Fibroblast of villous mesenchyme (primary cell): ENCODE data around the gene NHS. TPM values are rescaled to one million over a fixed set of nuclear protein-coding genes. Genes with fewer than 3 reads are reported as not detected.

ENCODE experiments used
- DNase-seq: peaks from one replicate; pipeline ENCODE4 v3.0.0-alpha.2; 2010; ENCODE audit warnings: low read depth
- H3K4me3 ChIP-seq: 2 replicates; pipeline ENCODE4 v1.5.1; 2011; ENCODE audit warnings: low read depth, mild to moderate bottlenecking, low read length
- total RNA-seq: library from RNA; depleted of rRNA; stranded (reverse); fragments of >200 nt; gene quantifications from 2 replicates; pipeline ENCODE4 v1.2.3, GENCODE V29; 2012
- TF ChIP-seq, protein P1 (sequence below): IDR thresholded peaks from 2 replicates; pipeline ENCODE4 v1.5.1; 2012; ENCODE audit warnings: low read depth, mild to moderate bottlenecking, low read length; ENCODE audit not compliant: insufficient read depth

NHS gene
- total RNA-seq: 2.6 and 5.2 TPM in 2 replicates

DNA sequence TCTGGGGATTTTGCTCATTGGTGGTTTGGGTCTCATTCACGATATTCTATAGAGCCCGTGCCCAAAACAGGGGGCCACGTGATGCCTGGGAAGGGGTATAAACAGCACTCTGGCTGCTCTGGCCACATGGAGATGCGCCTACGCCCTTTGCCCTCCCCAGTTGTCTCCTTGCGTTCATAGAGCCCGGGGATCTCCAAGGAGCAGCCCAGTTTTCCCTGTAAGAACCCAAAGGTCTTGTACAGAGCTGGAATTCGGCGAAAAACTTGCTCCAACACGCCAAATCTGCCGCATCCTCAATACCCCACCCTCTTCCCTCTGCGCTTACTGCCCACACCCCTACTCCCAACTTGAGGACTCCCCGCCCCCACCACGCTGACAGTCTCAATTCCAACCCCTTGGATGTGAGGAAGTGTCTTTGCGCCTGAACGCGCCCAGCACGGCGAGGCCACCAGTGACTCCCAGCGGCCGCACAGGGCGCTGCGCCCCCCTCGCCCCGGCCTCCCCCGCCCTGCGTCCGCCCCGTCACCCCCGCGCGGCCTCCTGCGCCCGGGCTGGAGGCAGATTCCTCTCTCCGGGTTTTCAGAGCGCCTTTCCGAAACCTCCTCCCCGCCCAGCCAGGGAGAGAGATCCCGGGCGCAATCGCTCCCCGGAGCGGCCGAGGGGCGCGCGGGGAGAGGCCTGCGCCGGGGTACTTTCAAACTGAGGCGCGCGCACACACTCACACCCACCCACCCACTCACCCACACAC lies at the start of gene NHS:
NHS (plus strand) TSS at position 582 of the 748 bp plus-strand sequence. CDS start 558 bp downstream, outside the sequence.
- H3K4me3 ChIP-seq: peak within 1 kb of the TSS; percentile 55
- DNase-seq: peak; percentile 59
- TF ChIP-seq, protein P1, sequence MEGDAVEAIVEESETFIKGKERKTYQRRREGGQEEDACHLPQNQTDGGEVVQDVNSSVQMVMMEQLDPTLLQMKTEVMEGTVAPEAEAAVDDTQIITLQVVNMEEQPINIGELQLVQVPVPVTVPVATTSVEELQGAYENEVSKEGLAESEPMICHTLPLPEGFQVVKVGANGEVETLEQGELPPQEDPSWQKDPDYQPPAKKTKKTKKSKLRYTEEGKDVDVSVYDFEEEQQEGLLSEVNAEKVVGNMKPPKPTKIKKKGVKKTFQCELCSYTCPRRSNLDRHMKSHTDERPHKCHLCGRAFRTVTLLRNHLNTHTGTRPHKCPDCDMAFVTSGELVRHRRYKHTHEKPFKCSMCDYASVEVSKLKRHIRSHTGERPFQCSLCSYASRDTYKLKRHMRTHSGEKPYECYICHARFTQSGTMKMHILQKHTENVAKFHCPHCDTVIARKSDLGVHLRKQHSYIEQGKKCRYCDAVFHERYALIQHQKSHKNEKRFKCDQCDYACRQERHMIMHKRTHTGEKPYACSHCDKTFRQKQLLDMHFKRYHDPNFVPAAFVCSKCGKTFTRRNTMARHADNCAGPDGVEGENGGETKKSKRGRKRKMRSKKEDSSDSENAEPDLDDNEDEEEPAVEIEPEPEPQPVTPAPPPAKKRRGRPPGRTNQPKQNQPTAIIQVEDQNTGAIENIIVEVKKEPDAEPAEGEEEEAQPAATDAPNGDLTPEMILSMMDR: peak; percentile 28

- DNase-seq: no peak
- H3K4me3 ChIP-seq: no peak overlapping the region
- TF ChIP-seq, protein P1: no peak
These were observed 46.2 kb upstream of the NHS start for GRCh38 chrX:17328837-17329236.

DNA sequence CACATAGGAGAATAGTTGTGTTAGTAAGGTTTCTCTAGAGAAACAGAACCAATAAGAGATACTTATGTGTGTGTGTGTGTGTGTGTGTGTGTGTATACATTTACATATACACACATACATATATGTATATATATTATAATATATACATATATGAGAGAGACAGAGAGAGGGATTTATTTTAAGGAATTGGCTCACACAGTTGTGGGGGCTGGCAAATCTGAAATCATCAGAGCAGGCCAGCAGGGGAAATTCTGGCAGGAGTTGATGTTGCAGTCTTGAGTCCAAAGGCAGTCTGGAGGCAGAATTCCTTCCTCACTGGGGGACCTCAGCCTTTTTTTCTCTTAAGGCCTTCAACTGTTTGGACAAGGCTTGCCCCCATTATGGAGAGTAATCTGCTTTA lies 38.6 kb upstream of the NHS start:
- no peak overlapping the region for H3K4me3 ChIP-seq
- TF ChIP-seq, protein P1: no peak
- DNase-seq: no peak

- no peak for DNase-seq
- H3K4me3 ChIP-seq: no peak overlapping the region
- TF ChIP-seq, protein P1: no peak
These were observed 19.0 kb upstream of the NHS start for GRCh38 chrX:17355976-17356375.

GRCh38 chrX:17359500-17359899 lies 15.5 kb upstream of the NHS start:
- peak; percentile 3 for DNase-seq
- no peak overlapping the region for H3K4me3 ChIP-seq
- TF ChIP-seq, protein P1: no peak

- DNase-seq: no peak
- TF ChIP-seq, protein P1: peak; percentile 13
These were observed 13.4 kb upstream of the NHS start for GRCh38 chrX:17361620-17362019.

More at GRCh38 chrX:17361620-17362019, 13.4 kb upstream of the NHS start:
- H3K4me3 ChIP-seq: no peak overlapping the region
